ENCODE measurements around the gene CSF2RB. TPM values are rescaled to one million over a fixed set of nuclear protein-coding genes. Genes with fewer than 3 reads are reported as not detected.

CSF2RB gene
- total RNA-seq, 1 donor from 2014 or later = 152 TPM

GRCh38 chr22:36955691-36956090, 42.3 kb downstream of the CSF2RB start:
- CTCF ChIA-PET = interaction anchor here (0.6 kb wide), 1 partner anchor 22 kb away, joined by 3 read pairs; no protein-coding TSS in a partner anchor
- H3K4me1 Mint-ChIP-seq = peaks cover 6% of the 10 kb centered on the region
- H3K27ac Mint-ChIP-seq = no peak overlapping the region
- intact Hi-C loops (cut with micrococcal nuclease) = no loop called here
- H3K9me3 Mint-ChIP-seq = peaks cover 9% of the 10 kb centered on the region
- no peak overlapping the region for H3K4me3 Mint-ChIP-seq
- H3K36me3 Mint-ChIP-seq (ENCODE audit: low read depth) = no peaks in the 10 kb centered on the region
- POLR2A ChIA-PET = no interaction called here
- no peak for TF ChIP-seq CTCF (IDR thresholded peaks at IDR 0.05)
- ATAC-seq (ENCODE audit: low read depth) (no peak), DNase-seq (no peak)
- peaks cover 33% of the 10 kb centered on the region for H3K27me3 Mint-ChIP-seq

GRCh38 chr22:36958366-36958765, 44.9 kb downstream of the CSF2RB start:
- H3K4me1 Mint-ChIP-seq = peaks cover 6% of the 10 kb centered on the region
- POLR2A ChIA-PET = no interaction called here
- ATAC-seq (ENCODE audit: low read depth) (no peak), DNase-seq (no peak)
- H3K9me3 Mint-ChIP-seq = peaks cover 9% of the 10 kb centered on the region
- H3K36me3 Mint-ChIP-seq (ENCODE audit: low read depth) = no peaks in the 10 kb centered on the region
- intact Hi-C loops (cut with micrococcal nuclease) = no loop called here
- H3K4me3 Mint-ChIP-seq = no peak overlapping the region
- H3K27me3 Mint-ChIP-seq = peaks cover 37% of the 10 kb centered on the region
- CTCF ChIA-PET = no interaction called here
- H3K27ac Mint-ChIP-seq = no peak overlapping the region
- TF ChIP-seq CTCF (IDR thresholded peaks at IDR 0.05) = no peak

GRCh38 chr22:36961626-36962025, 48.2 kb downstream of the CSF2RB start:
- no peak for DNase-seq
- intact Hi-C loops (cut with micrococcal nuclease) = no loop called here
- Mint-ChIP-seq H3K36me3 (ENCODE audit: low read depth) (no peaks in the 10 kb centered on the region), H3K4me1 (no peaks in the 10 kb centered on the region), H3K27ac (no peak overlapping the region), H3K4me3 (no peak overlapping the region), H3K9me3 (peaks cover 8% of the 10 kb centered on the region), H3K27me3 (peaks cover 26% of the 10 kb centered on the region)
- TF ChIP-seq CTCF (IDR thresholded peaks at IDR 0.05) = no peak
- ChIA-PET CTCF (interaction anchor here (1.1 kb wide), 1 partner anchor 106 kb away, joined by 3 read pairs; no protein-coding TSS in a partner anchor), POLR2A (no interaction called here)
- ATAC-seq (ENCODE audit: low read depth) = no peak

- Mint-ChIP-seq H3K4me1 (no peaks in the 10 kb centered on the region), H3K4me3 (no peak overlapping the region), H3K36me3 (ENCODE audit: low read depth) (no peaks in the 10 kb centered on the region), H3K27ac (no peak overlapping the region), H3K9me3 (peaks cover 4% of the 10 kb centered on the region), H3K27me3 (peaks cover 26% of the 10 kb centered on the region)
- no peak for ATAC-seq (ENCODE audit: low read depth)
- ChIA-PET CTCF (interaction anchor here (1.5 kb wide), 1 partner anchor 107 kb away, joined by 3 read pairs; no protein-coding TSS in a partner anchor), POLR2A (no interaction called here)
- intact Hi-C loops (cut with micrococcal nuclease) = no loop called here
- no peak for TF ChIP-seq CTCF (IDR thresholded peaks at IDR 0.05)
- no peak for DNase-seq
Measured at GRCh38 chr22:36963302-36963701, 49.9 kb downstream of the CSF2RB start.

- no peak for TF ChIP-seq CTCF (IDR thresholded peaks at IDR 0.05)
- no peak overlapping the region for H3K4me3 Mint-ChIP-seq
- ATAC-seq (ENCODE audit: low read depth) = no peak
- no peaks in the 10 kb centered on the region for H3K4me1 Mint-ChIP-seq
- DNase-seq = no peak
- H3K27me3 Mint-ChIP-seq = peaks cover 22% of the 10 kb centered on the region
- no peaks in the 10 kb centered on the region for H3K9me3 Mint-ChIP-seq
- H3K36me3 Mint-ChIP-seq (ENCODE audit: low read depth) = no peaks in the 10 kb centered on the region
- ChIA-PET POLR2A (no interaction called here), CTCF (interaction anchor here (1.5 kb wide), 1 partner anchor 108 kb away, joined by 3 read pairs; no protein-coding TSS in a partner anchor)
- intact Hi-C loops (cut with micrococcal nuclease) = no loop called here
- peak overlapping the region; percentile 18 for H3K27ac Mint-ChIP-seq
Measured at GRCh38 chr22:36964106-36964505, 50.7 kb downstream of the CSF2RB start.

Data from activated B cell treated with CpG ODN at 0.5 μM for 24 hours (primary cell).